ENCODE data around the gene PARVG.

PARVG gene

GRCh38 chr22:44157916-44158618, 22.7 kb upstream of the PARVG start:
- Histone ChIP-seq H3K4me1 (ENCODE audit: insufficient read depth, low read length) (no peaks in the 10 kb centered on the region), H3K9ac (ENCODE audit: low read depth, low read length) (no peak overlapping the region), H3K79me2 (ENCODE audit: insufficient read depth, low read length) (no peaks in the 10 kb centered on the region), H2AFZ (ENCODE audit: low read depth, low read length) (no peak overlapping the region), H4K20me1 (ENCODE audit: insufficient read depth, low read length) (no peaks in the 10 kb centered on the region; the same call in none of the 2 replicates), H3K27me3 (ENCODE audit: insufficient read depth, low read length, poor library complexity) (no peaks in the 10 kb centered on the region), H3K4me2 (ENCODE audit: insufficient read depth, low read length) (no peak overlapping the region), H3K4me3 (ENCODE audit: low read depth in 1 of 2, low read length in 2 of 2) (no peak overlapping the region), H3K9me3 (ENCODE audit: insufficient read depth, low read length, severe bottlenecking) (no peaks in the 10 kb centered on the region), H3K27ac (ENCODE audit: low read length) (no peak overlapping the region), H3K36me3 (ENCODE audit: insufficient read depth, low read length) (no peaks in the 10 kb centered on the region)
- TF ChIP-seq EZH2 (IDR thresholded peaks at IDR 0.05; ENCODE audit: borderline replicate concordance, low read depth, low read length, severe bottlenecking): no peak
- no peak for TF ChIP-seq CTCF (IDR thresholded peaks at IDR 0.05; ENCODE audit: borderline replicate concordance, extremely low read depth, low read length, poor library complexity, severe bottlenecking)
- DNase-seq (no peak), ATAC-seq (ENCODE audit: insufficient read depth, low read depth) (no peak)

- Histone ChIP-seq H3K4me1 (ENCODE audit: insufficient read depth, low read length) (no peaks in the 10 kb centered on the region), H3K9me3 (ENCODE audit: insufficient read depth, low read length, severe bottlenecking) (no peaks in the 10 kb centered on the region), H3K79me2 (ENCODE audit: insufficient read depth, low read length) (no peaks in the 10 kb centered on the region), H3K36me3 (ENCODE audit: insufficient read depth, low read length) (no peaks in the 10 kb centered on the region), H2AFZ (ENCODE audit: low read depth, low read length) (no peak overlapping the region), H3K27me3 (ENCODE audit: insufficient read depth, low read length, poor library complexity) (no peaks in the 10 kb centered on the region), H4K20me1 (ENCODE audit: insufficient read depth, low read length) (no peaks in the 10 kb centered on the region; the same call in none of the 2 replicates), H3K9ac (ENCODE audit: low read depth, low read length) (no peak overlapping the region), H3K4me2 (ENCODE audit: insufficient read depth, low read length) (no peak overlapping the region), H3K27ac (ENCODE audit: low read length) (no peak overlapping the region), H3K4me3 (ENCODE audit: low read depth in 1 of 2, low read length in 2 of 2) (no peak overlapping the region)
- DNase-seq: no peak
- ATAC-seq (ENCODE audit: insufficient read depth, low read depth): no peak
- TF ChIP-seq CTCF (IDR thresholded peaks at IDR 0.05; ENCODE audit: borderline replicate concordance, extremely low read depth, low read length, poor library complexity, severe bottlenecking) (no peak), EZH2 (IDR thresholded peaks at IDR 0.05; ENCODE audit: borderline replicate concordance, low read depth, low read length, severe bottlenecking) (no peak)
Observed at GRCh38 chr22:44158816-44159215, 21.9 kb upstream of the PARVG start.

GRCh38 chr22:44159221-44159620, 21.5 kb upstream of the PARVG start:
- no peaks in the 10 kb centered on the region for H3K27me3 ChIP-seq (ENCODE audit: insufficient read depth, low read length, poor library complexity)
- H3K27ac ChIP-seq (ENCODE audit: low read length): no peak overlapping the region
- H4K20me1 ChIP-seq (ENCODE audit: insufficient read depth, low read length): no peaks in the 10 kb centered on the region; the same call in none of the 2 replicates
- ATAC-seq (ENCODE audit: insufficient read depth, low read depth) (no peak), DNase-seq (no peak)
- no peak overlapping the region for H3K9ac ChIP-seq (ENCODE audit: low read depth, low read length)
- H2AFZ ChIP-seq (ENCODE audit: low read depth, low read length): no peak overlapping the region
- H3K4me3 ChIP-seq (ENCODE audit: low read depth in 1 of 2, low read length in 2 of 2): no peak overlapping the region
- H3K4me1 ChIP-seq (ENCODE audit: insufficient read depth, low read length): no peaks in the 10 kb centered on the region
- no peaks in the 10 kb centered on the region for H3K36me3 ChIP-seq (ENCODE audit: insufficient read depth, low read length)
- no peaks in the 10 kb centered on the region for H3K79me2 ChIP-seq (ENCODE audit: insufficient read depth, low read length)
- no peak overlapping the region for H3K4me2 ChIP-seq (ENCODE audit: insufficient read depth, low read length)
- no peaks in the 10 kb centered on the region for H3K9me3 ChIP-seq (ENCODE audit: insufficient read depth, low read length, severe bottlenecking)
- TF ChIP-seq EZH2 (IDR thresholded peaks at IDR 0.05; ENCODE audit: borderline replicate concordance, low read depth, low read length, severe bottlenecking): no peak
- no peak for TF ChIP-seq CTCF (IDR thresholded peaks at IDR 0.05; ENCODE audit: borderline replicate concordance, extremely low read depth, low read length, poor library complexity, severe bottlenecking)

Data from DND-41 (cell line).